Retinal pigment epithelial cell (primary cell): Measurements from ENCODE around the gene SBK3.

ENCODE experiments used
- DNase-seq: peaks from one replicate; pipeline ENCODE4 v3.0.0-alpha.2; 2010; ENCODE audit warnings: low read depth
- H3K4me3 ChIP-seq: 2 replicates; pipeline ENCODE4 v1.5.1; 2011; ENCODE audit warnings: mild to moderate bottlenecking, low read length, control low read depth, moderate library complexity
- CTCF ChIP-seq: conservative IDR thresholded peaks from 2 replicates; pipeline ENCODE4 v1.5.1; 2011; ENCODE audit warnings: low read depth, low read length, control low read depth, inconsistent platforms

Gene SBK3

GRCh38 chr19:55494172-55494761 lies 51.1 kb downstream of the SBK3 start:
- H3K4me3 ChIP-seq: no peak overlapping the region
- no peak for TF ChIP-seq CTCF

GRCh38 chr19:55493645-55494171 lies 51.6 kb downstream of the SBK3 start:
- no peak overlapping the region for H3K4me3 ChIP-seq
- TF ChIP-seq CTCF: no peak
- DNase-seq: no peak

More at GRCh38 chr19:55494172-55494761, 51.1 kb downstream of the SBK3 start:
- DNase-seq: no peak

GRCh38 chr19:55493052-55493644 lies 52.2 kb downstream of the SBK3 start:
- DNase-seq: no peak
- no peak for TF ChIP-seq CTCF
- no peak overlapping the region for H3K4me3 ChIP-seq

- TF ChIP-seq CTCF: no peak
- H3K4me3 ChIP-seq: no peak overlapping the region
- DNase-seq: no peak
Observed at GRCh38 chr19:55492362-55492944, 52.9 kb downstream of the SBK3 start.

GRCh38 chr19:55491546-55492360 lies 53.6 kb downstream of the SBK3 start:
- TF ChIP-seq CTCF: no peak

More at GRCh38 chr19:55491546-55492360, 53.6 kb downstream of the SBK3 start:
- no peak overlapping the region for H3K4me3 ChIP-seq
- DNase-seq: no peak
